ENCODE measurements around the gene TSSC4.
A peak's percentile ranks its signal among the peaks of the same experiment; 100 is the strongest.

The TSSC4 gene

DNA sequence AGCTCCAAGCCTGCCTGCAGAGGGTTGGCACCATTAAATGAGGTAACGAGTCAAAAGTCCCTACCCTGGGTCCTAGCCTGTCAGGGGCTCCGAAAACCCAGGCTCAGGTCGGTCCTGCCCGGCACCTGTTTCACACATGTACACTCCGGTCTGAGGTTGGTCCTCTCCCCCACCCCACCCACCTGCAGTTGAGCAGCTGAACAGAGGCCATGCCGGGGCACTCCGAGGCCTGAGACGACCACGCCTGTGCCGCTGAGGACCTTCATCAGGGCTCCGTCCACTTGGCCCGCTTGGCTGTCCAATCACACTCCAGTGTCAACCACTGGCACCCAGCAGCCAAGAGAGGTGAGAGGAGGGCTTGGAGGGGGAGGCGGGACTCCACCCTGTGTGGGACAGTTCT lies 1.6 kb downstream of the TSSC4 start:
- DNase-seq = no peak

DNA sequence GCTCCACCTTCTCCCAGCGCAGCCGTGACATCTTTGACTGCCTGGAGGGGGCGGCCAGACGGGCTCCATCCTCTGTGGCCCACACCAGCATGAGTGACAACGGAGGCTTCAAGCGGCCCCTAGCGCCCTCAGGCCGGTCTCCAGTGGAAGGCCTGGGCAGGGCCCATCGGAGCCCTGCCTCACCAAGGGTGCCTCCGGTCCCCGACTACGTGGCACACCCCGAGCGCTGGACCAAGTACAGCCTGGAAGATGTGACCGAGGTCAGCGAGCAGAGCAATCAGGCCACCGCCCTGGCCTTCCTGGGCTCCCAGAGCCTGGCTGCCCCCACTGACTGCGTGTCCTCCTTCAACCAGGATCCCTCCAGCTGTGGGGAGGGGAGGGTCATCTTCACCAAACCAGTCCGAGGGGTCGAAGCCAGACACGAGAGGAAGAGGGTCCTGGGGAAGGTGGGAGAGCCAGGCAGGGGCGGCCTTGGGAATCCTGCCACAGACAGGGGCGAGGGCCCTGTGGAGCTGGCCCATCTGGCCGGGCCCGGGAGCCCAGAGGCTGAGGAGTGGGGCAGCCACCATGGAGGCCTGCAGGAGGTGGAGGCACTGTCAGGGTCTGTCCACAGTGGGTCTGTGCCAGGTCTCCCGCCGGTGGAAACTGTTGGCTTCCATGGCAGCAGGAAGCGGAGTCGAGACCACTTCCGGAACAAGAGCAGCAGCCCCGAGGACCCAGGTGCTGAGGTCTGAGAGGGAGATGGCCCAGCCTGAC lies 2.5 kb downstream of the TSSC4 start:
- DNase-seq = no peak

- no peak for DNase-seq
Observed at GRCh38 chr11:2404735-2405196, 4.2 kb downstream of the TSSC4 start.

DNA sequence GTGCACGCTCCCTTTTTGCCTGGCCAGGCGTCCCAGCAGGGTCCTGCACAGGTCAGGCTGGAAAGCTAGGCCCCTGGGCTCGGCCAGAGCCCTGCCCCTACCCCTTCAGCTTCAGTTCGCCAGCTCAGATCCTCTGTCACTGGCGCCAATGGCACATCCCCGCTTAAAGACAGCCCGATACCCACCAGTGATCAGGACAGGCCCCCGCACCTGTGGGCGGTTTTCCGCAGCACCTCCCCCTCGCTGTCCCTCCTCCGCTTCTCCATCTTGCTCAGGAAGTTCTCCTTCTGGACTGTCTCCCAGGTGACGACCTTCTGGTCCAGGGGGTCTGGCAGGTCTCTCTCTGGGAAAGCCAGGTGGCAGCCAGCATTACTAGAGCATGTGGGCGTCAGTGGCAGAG lies 5.9 kb downstream of the TSSC4 start:
- no peak for DNase-seq

- no peak for DNase-seq
Observed at GRCh38 chr11:2406878-2407410, 6.4 kb downstream of the TSSC4 start.

DNA sequence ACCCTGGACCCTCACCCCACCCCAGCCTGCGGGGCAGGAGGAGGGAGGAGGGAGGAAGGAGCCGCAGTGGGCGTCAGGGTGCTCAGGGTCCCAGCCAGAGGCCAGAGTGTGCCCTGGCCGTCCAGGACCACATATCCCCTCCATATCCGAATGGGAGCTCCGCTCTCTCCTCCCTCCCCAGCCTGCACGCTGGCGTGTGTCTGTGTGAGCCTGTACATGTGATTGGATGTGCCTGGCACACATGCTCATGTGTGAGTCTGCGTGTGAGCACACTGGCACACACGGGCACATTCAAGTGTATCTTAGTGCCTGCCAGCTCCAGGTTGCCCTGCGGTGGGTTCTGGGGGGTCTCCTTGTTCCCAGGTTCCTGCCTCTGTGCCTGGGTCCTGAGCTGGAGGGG lies 8.1 kb downstream of the TSSC4 start:
- DNase-seq = no peak

- DNase-seq = no peak
Observed at GRCh38 chr11:2409126-2409525, 8.6 kb downstream of the TSSC4 start.

- no peak for DNase-seq
Observed at GRCh38 chr11:2409611-2410468, 9.3 kb downstream of the TSSC4 start.

DNA sequence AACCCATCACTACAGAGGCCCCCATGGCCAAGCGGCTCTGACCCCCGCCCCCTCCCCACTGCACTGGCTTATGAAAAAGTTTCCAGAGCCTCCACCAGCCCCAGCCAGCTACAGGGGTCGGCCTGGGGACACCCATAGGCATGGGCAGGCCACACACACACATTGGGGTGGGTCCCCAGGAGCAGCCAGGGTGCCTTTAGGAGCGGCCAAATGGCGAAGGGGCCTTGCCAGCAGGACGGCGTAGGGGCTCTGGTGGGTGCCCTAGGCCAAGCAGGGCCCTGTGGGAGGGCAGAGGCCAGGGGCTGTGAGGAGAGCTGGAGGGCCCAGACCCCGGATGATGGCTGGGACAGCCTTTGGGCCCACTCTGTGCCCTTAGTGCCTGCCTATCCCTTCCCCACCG lies 10.1 kb downstream of the TSSC4 start:
- no peak for DNase-seq

DNA sequence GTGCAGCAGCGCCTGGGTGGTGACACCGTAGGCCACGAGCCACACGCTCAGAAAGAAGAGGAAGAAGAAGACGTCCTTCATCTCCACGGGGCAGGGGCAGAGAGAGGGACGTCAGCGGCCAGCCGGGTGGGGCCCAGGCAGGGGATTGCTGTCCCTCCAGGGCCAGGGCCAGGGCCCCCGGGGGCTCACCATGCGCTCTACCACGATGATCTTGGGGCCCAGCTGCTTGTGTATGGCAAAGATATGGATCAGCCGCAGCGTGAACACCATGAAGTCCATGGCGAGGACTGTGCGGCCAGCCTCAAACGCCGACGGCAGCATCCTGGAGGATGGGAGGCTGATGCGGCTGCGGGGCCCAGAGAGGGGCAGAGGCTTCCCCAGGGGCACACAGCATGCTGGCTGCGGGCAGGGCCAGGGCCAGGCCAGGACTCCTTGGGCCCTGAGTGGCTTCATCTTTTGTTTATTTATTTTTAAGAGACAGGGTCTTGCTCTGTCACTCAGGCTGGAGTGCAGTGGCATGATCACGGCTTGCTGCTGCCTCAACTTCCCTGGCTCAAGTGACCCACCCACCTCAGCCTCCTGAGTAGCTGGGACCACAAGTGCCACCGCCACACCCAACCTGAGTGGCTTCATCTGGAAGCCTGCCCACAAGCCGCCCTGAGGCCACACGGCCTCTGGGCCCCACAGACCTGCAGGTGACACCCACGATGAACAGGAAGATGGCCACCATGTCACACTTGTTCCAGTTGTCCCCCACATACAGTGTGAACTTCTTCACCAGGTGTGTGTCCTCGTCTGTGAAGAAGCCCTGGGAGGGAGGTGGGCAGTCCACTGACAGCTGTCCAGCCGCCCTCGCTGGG lies 11.1 kb downstream of the TSSC4 start:
- DNase-seq = no peak

- no peak for DNase-seq
Observed at GRCh38 chr11:2412323-2412722, 11.8 kb downstream of the TSSC4 start.

- DNase-seq = no peak
Observed at GRCh38 chr11:2413742-2414579, 13.4 kb downstream of the TSSC4 start.

DNA sequence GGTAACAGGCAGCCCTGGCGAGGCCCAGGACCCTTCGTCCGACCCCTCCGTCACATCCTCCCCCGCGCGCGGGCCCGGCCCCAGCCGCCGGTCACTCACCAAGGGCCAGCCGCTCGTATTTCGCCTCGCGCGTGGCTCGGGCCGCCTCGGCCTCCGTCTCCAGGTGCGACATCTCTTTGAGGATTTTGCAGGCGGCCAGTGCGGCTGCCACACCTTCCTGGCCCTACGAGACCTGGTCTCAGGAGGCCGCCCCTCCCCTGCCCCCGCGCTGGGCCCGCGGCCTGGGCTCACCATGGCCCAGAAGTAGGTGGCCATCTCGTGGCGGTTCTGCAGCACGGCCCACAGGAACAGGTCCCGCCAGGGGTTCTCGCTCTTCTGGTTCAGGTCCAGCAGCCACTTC lies 14.1 kb downstream of the TSSC4 start:
- DNase-seq = no peak

- no peak for DNase-seq
Observed at GRCh38 chr11:2415171-2415570, 14.6 kb downstream of the TSSC4 start.

GRCh38 chr11:2415601-2416380 lies 15.2 kb downstream of the TSSC4 start:
- DNase-seq = no peak

DNA sequence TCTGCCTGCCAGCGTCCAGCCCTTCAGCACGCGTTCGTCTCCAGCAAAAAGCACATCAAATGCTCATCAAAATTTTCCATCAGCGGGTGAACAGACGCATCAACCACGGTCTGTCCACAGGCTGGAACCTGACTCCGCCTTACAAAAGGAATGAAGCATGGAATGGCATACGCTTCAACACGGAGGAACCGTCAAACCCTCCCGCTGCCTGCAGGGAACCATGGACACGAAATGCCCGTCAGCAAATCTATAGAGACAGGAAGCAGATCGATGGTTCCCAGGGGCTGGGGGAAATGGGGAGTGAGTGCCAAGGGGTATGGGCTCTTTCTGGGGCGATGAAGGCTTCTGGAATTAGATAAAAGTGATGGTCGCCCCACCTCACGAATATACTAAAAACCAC lies 16.2 kb downstream of the TSSC4 start:
- DNase-seq = no peak

DNA sequence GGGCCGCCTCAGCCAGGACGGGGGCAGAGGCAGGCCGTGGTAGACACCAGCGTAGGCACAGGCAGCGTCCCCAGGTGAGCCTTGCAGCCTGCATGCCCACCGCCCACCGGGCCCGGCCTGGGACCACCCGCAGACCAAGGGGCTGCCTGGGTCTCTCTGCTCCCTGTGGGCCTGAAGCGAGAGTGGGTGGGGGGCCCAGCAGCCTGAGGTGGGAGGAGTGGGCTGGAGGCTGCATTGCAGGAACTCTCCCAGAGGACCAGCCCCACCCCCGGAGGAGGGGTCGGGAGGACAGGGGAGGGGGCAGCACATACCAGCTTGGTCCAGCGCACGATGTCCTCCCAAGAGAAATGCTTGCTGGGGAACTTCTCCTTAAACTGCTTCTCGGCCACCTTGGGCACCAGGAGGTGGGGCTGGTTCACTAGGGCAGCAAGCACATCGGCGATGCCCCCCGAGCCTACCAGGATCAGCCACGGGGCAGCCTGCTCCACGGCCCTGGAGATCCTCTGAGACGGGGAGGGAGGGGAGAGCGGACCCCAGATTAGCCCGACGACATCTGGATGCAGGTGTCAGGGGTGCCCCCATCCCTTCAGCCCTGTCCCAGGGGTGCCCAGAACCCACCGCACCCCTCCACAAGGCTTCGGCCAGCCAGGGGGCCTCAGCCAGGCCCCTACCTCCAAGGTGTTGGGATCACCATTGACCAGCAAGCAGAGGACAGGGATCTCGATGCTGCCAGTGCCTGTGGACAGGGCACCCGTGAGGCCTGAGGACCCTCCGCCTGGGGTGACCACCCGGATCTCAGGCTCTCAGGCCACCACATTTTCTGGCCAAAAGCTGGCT lies 17.5 kb downstream of the TSSC4 start:
- no peak for DNase-seq

DNA sequence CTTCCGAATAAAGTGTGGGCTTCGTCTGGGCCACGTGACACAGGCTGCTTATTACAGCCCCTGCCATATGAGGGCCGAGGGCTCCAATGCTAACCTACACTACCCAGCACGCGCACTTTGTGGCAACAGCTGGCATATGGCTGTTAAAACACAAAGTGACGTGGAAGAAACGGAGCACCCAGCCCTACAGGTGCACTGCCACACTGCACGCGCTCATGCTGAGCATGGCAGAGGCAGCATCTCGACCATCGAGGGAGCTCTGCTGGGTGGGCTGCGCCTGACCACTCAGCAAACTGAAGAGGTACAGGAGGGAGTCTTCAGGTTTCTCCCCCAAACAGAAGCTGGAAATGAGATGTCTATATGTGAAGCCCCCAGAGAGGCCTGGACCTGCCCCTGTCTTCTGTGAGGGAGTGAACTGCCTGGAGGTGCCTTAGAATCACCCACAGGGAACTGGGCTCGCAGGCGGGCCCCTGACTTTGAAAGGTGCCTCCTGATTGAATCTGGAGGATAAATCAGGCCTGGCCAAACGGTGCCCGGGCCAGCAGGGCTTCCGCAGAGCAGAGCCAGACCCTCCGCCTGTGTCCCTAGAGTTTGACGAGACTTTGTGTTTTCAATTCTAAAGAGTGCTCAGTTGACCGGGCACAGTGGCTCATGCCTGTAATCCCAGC lies 18.3 kb downstream of the TSSC4 start:
- DNase-seq = no peak

DNA sequence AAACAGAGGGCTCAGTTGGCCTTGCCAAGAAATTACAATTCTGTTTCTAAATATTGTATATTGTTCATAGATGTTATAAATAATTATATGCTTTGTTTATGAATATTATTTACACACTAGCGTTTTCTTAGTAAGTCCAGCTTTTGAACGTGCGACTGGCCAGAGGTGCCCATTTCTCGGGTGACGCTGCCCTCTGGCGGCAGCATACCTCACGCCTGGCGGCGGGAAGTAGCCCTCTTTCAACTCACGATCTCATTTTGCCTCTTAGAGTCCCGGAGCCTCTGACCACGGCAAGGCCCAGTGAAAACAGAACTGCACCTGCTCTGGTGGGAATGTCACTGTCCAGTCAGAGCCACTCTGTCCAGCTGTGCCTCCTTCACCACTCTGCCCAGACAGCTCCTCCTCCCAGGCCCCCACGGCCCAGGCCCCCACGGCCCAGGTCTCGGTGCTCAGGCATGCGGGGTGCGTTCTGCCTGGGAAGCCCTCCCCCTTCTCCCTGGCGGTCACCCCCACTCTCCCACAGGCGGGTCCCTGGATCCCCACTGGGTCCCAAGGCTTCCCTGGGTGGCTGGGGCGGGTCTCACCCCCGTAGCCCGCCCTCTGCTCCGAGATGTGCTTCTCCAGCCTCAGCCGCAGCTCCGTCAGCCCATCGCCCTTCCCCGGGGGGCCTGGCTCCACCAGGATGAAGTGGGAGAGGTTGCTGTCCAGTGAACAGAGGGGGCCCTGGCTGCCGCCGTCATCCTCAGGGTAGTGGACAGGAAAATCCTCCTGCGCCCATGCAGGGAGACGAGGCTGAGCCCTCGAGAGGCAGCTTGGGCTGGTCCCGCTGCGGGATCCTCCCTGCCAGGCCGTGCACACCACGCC lies 19.3 kb downstream of the TSSC4 start:
- peak; percentile 64 to 66 for DNase-seq
